Spleen (tissue), 11 donors: ENCODE measurements around the gene LRRTM4. TPM values are rescaled to one million over a fixed set of nuclear protein-coding genes. Genes with fewer than 3 reads are reported as not detected.

Experiments used
- DNase-seq: peaks from one replicate; pipeline ENCODE4 v3.0.0-alpha.2; 2020
- H3K27ac ChIP-seq, 8 donors: fragments of 200-600 bp; sonication (generic) in 7 of 8; 1 replicate in 4 of 8; 2 replicates in 4 of 8; pipeline versions ENCODE4 v1.5.0 to v1.8.0; 2016 to 2021; ENCODE audit warnings: inconsistent platforms in 4 of 8, mild to moderate bottlenecking in 4 of 8, moderate library complexity in 1 of 8
- H3K27me3 ChIP-seq, 7 donors: fragments of 200-600 bp; sonication (generic) in 6 of 7; replicated peaks in 1 of 7; 1 replicate in 4 of 7; 2 replicates in 3 of 7; pipeline versions ENCODE4 v1.5.0 to v1.8.0; 2016 to 2021; ENCODE audit warnings: inconsistent platforms in 3 of 7, mild to moderate bottlenecking in 1 of 7
- H3K36me3 ChIP-seq, 6 donors: fragments of 200-600 bp; sonication (generic) in 5 of 6; 1 replicate in 4 of 6; 2 replicates in 2 of 6; pipeline versions ENCODE4 v1.5.0 to v1.8.0; 2016 to 2021; ENCODE audit warnings: inconsistent platforms in 2 of 6
- H3K4me1 ChIP-seq, 6 donors: fragments of 200-600 bp; sonication (generic) in 5 of 6; 1 replicate in 3 of 6; 2 replicates in 3 of 6; pipeline versions ENCODE4 v1.5.0 to v1.8.0; 2016 to 2021; ENCODE audit warnings: inconsistent platforms in 3 of 6
- H3K4me3 ChIP-seq, 8 donors: fragments of 200-600 bp; sonication (generic) in 7 of 8; 1 replicate in 4 of 8; 2 replicates in 4 of 8; pipeline versions ENCODE4 v1.5.0 to v1.8.0; 2016 to 2021; ENCODE audit warnings: inconsistent platforms in 4 of 8, mild to moderate bottlenecking in 4 of 8, moderate library complexity in 2 of 8
- H3K9me3 ChIP-seq, 8 donors: fragments of 200-600 bp; sonication (generic) in 7 of 8; 1 replicate in 4 of 8; 2 replicates in 4 of 8; pipeline versions ENCODE4 v1.5.0 to v1.8.0; 2016 to 2021; ENCODE audit warnings: inconsistent platforms in 4 of 8
- CTCF ChIP-seq, 11 experiments: fragments of 200-600 bp in 7 of 11; fragments of 450-650 bp in 4 of 11; sonication (generic) in 4 of 11; IDR thresholded peaks in 8 of 11; conservative IDR thresholded peaks in 3 of 11; 1 replicate in 7 of 11; 2 replicates in 4 of 11; pipeline versions ENCODE4 v1.4.0 to v1.8.0; 2016 to 2021; ENCODE audit warnings: antibody characterized with exemption in 11 of 11, inconsistent platforms in 4 of 11, mild to moderate bottlenecking in 1 of 11
- POLR2A ChIP-seq, 3 donors: fragments of 450-650 bp; IDR thresholded peaks; one replicate each; pipeline ENCODE4 v1.5.1; 2017; ENCODE audit warnings: antibody characterized with exemption in 3 of 3, mild to moderate bottlenecking in 1 of 3
- POLR2AphosphoS5 ChIP-seq, 3 donors: sonication (generic); formaldehyde crosslinking; IDR thresholded peaks; one replicate each; pipeline ENCODE4 v1.5.1; 2017; ENCODE audit warnings: antibody characterized with exemption in 3 of 3
- WGBS, 5 donors: extraction: QIAGEN DNeasy Blood & Tissue Kit in 3 of 5; methylation state at CpG; one replicate each; pipeline versions ENCODE4 v1.1.5 to v1.1.7; 2013 to 2018; 5-methylcytosine and 5-hydroxymethylcytosine counted together
- intact Hi-C: fragments of 100-400 bp; cut with DNase I; formaldehyde crosslinking; loops from one replicate; pipeline ENCODE4 v1.15.0; 2023; ENCODE audit warnings: low total_unique reads
- polyA plus RNA-seq, 3 donors: library from polyadenylated mRNA; stranded (reverse); fragments of 200-250 nt; gene quantifications; one replicate each; pipeline ENCODE4 v1.2.1, GENCODE V29; 2013
- total RNA-seq, 7 donors: library from RNA; depleted of rRNA in 3 of 7; stranded (reverse); fragments of >200 nt in 3 of 7; fragmentation: NEBNext Ultra II Directional in 4 of 7; extraction: Animal tissue kit (Norgen Biotek cat#: 25700) in 4 of 7; gene quantifications; one replicate each; pipeline versions ENCODE4 v1.1.0 to v1.2.1, GENCODE V29; 2016 to 2021
- donor health status: healthy with polysubstance abuse.
- donor health status: DM: no; HTN: no; CAD: no; lungs with moderate emphysema.
- donor health status: DM: no; HTN: no; CAD: no.
- donor health status: Bipolar disorder and iron deficiency.
- donor health status: healthy.
- donor health status: DM: no; HTN: no; CAD: no.
- donor health status: DM: yes; HTN: yes; CAD: no.

LRRTM4 gene
- total and polyA plus RNA-seq, 10 donors = 0.03 to 0.33 (median 0.14) TPM; not detected in 5

DNA sequence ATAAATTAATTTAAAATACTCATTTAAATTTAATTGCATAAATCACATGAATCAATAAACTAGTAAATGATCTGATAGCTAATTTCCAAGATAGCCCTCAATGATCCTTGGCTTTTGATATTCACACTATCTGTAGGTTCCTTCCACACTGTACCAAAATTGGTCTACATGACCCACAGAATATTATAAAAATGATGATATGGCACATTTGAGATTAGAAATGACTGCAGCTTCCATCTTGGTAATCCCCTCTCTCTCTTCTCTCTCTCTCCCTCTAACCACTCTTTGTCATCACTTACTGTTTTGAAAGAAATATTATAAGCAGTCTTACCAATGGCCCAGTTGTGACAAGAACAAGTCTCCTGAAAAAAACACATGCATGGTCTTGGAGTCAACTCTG, 394.8 kb downstream of the LRRTM4 start:
- H3K36me3 ChIP-seq = no peaks in the 10 kb centered on the region
- H3K27me3 ChIP-seq = no peaks in the 10 kb centered on the region
- DNase-seq = no peak
- peaks cover 0 to 5% (median 0%) of the 10 kb centered on the region in 8 donors for H3K9me3 ChIP-seq
- no peaks in the 10 kb centered on the region for H3K4me1 ChIP-seq
- intact Hi-C loops = no loop called here
- no peak overlapping the region for H3K27ac ChIP-seq
- no peak overlapping the region for H3K4me3 ChIP-seq
- TF ChIP-seq POLR2AphosphoS5 (IDR thresholded peaks at IDR 0.05) = no peak
- no peak for TF ChIP-seq POLR2A (IDR thresholded peaks at IDR 0.05)
- no peak for TF ChIP-seq CTCF (IDR thresholded peaks at IDR 0.05 in 8 of 11, conservative IDR thresholded peaks at IDR 0.05 in 3 of 11)

- DNase-seq = no peak
- intact Hi-C loops = no loop called here
- Histone ChIP-seq H3K4me3 (no peak overlapping the region), H3K9me3 (no peaks in the 10 kb centered on the region), H3K4me1 (no peaks in the 10 kb centered on the region), H3K27ac (no peak overlapping the region), H3K36me3 (no peaks in the 10 kb centered on the region), H3K27me3 (no peaks in the 10 kb centered on the region)
- WGBS, 5 donors = 85 to 96% (median 88%) methylated on average over 3 of the region's 3 CpGs
- TF ChIP-seq POLR2AphosphoS5 (IDR thresholded peaks at IDR 0.05) (no peak), POLR2A (IDR thresholded peaks at IDR 0.05) (no peak), CTCF (IDR thresholded peaks at IDR 0.05 in 8 of 11, conservative IDR thresholded peaks at IDR 0.05 in 3 of 11) (no peak)
Measured at GRCh38 chr2:77121518-77121917, 400.7 kb downstream of the LRRTM4 start.

- H3K27me3 ChIP-seq = no peaks in the 10 kb centered on the region
- H3K36me3 ChIP-seq = no peaks in the 10 kb centered on the region
- intact Hi-C loops = no loop called here
- peaks cover 0 to 12% (median 4%) of the 10 kb centered on the region in 8 donors for H3K9me3 ChIP-seq
- DNase-seq = no peak
- WGBS, 5 donors = 61 to 90% (median 82%) methylated on average over 1 of the region's 1 CpG
- H3K4me3 ChIP-seq = no peak overlapping the region
- no peak for TF ChIP-seq POLR2AphosphoS5 (IDR thresholded peaks at IDR 0.05)
- TF ChIP-seq CTCF (IDR thresholded peaks at IDR 0.05 in 8 of 11, conservative IDR thresholded peaks at IDR 0.05 in 3 of 11) = no peak
- TF ChIP-seq POLR2A (IDR thresholded peaks at IDR 0.05) = no peak
- H3K4me1 ChIP-seq = no peaks in the 10 kb centered on the region
- no peak overlapping the region for H3K27ac ChIP-seq
Measured at GRCh38 chr2:77119333-77119732, 402.8 kb downstream of the LRRTM4 start.

DNA sequence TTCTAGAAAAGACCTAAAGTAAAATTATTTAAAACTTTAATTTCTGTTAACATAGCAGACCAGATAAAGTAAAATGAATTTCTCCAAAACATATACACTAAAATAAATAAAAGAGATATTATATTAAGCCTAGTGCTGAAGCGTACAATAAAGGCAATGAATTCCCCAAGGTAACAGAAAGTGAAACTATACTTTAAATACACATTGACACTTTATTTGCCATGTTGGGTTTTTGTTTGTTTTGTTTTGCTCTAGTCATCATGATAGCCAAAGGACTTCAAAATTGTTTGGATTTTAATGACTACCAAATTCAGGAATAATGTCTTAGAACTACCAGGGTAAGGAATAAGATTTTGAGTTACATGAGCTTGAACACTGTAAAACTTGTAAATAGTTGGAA, 413.3 kb downstream of the LRRTM4 start:
- 78 to 88% (median 81%) methylated on average over 1 of the region's 1 CpG for WGBS, 5 donors

More for the DNA sequence above, 413.3 kb downstream of the LRRTM4 start:
- Histone ChIP-seq H3K4me1 (no peaks in the 10 kb centered on the region), H3K4me3 (no peak overlapping the region), H3K27ac (no peak overlapping the region), H3K27me3 (no peaks in the 10 kb centered on the region), H3K36me3 (no peaks in the 10 kb centered on the region), H3K9me3 (peaks cover 0 to 13% (median 7%) of the 10 kb centered on the region in 8 donors)
- TF ChIP-seq POLR2AphosphoS5 (IDR thresholded peaks at IDR 0.05) (no peak), POLR2A (IDR thresholded peaks at IDR 0.05) (no peak), CTCF (IDR thresholded peaks at IDR 0.05 in 8 of 11, conservative IDR thresholded peaks at IDR 0.05 in 3 of 11) (no peak)
- no peak for DNase-seq
- intact Hi-C loops = no loop called here
